Panc1 (cell line): ENCODE results near the gene CYRIA. TPM values are rescaled to one million over a fixed set of nuclear protein-coding genes. Genes with fewer than 3 reads are reported as not detected.

Source experiments
- ATAC-seq: fragments of 200-7000 bp; cut with Tn5 transposase; 2 replicates; pipeline ENCODE4 v1.9.1; 2020; ENCODE audit warnings: mild to moderate bottlenecking, moderate library complexity
- BruUV-seq: library from RNA; stranded (reverse); fragments of 400-500 nt; replicated peaks from 2 replicates; lab custom pipeline; 2021; lab: Mats Ljungman, UMichigan
- CTCF ChIA-PET: fragments of 300-600 bp; sonication (Branson Sonifier 250); formaldehyde crosslinking; loops from one replicate; lab custom pipeline; 2022; ENCODE audit warnings: antibody characterized with exemption; lab: Charles Lee
- POLR2A ChIA-PET: fragments of 300-600 bp; sonication (Branson Sonifier 250); formaldehyde crosslinking; loops from one replicate; lab custom pipeline; 2022; ENCODE audit warnings: antibody characterized with exemption; lab: Charles Lee
- DNase-seq: peaks from one replicate; pipeline ENCODE4 v3.0.0-alpha.2; 2010; ENCODE audit warnings: low read depth, low spot score
- H3K27ac ChIP-seq: 2 replicates; pipeline ENCODE4 v1.5.1; 2011; ENCODE audit warnings: mild to moderate bottlenecking, low read length, inconsistent platforms
- H3K27me3 ChIP-seq: fragments of 200-500 bp; sonication (Bioruptor generic); 2 replicates; pipeline ENCODE4 v1.6.0; 2014; ENCODE audit warnings: low read length, inconsistent platforms; ENCODE audit not compliant: control insufficient read depth, insufficient read depth
- H3K36me3 ChIP-seq: fragments of 200-500 bp; sonication (Bioruptor generic); 2 replicates; pipeline ENCODE4 v1.5.1; 2014; ENCODE audit warnings: inconsistent platforms, mild to moderate bottlenecking, low read length, moderate library complexity; ENCODE audit not compliant: control insufficient read depth, insufficient read depth
- H3K4me1 ChIP-seq: 2 replicates; pipeline ENCODE4 v1.5.1; 2011; ENCODE audit warnings: inconsistent platforms, mild to moderate bottlenecking, low read length, moderate library complexity; ENCODE audit not compliant: control insufficient read depth, insufficient read depth
- H3K4me3 ChIP-seq, 2 experiments: 2 replicates each; pipeline ENCODE4 v1.5.1; 2011 to 2012; ENCODE audit warnings: low read depth in 2 of 2, low read length in 2 of 2, mild to moderate bottlenecking in 2 of 2, inconsistent platforms in 1 of 2, moderate library complexity in 1 of 2
- H3K9me3 ChIP-seq: fragments of 200-500 bp; sonication (Bioruptor generic); 2 replicates; pipeline ENCODE4 v1.5.1; 2014; ENCODE audit warnings: low read depth, mild to moderate bottlenecking, inconsistent platforms, low read length, moderate library complexity; ENCODE audit not compliant: control insufficient read depth, insufficient read depth
- POLR2AphosphoS5 ChIP-seq: IDR thresholded peaks from 2 replicates; pipeline ENCODE4 v1.6.1; 2012; ENCODE audit warnings: mild to moderate bottlenecking, low read depth, low read length, moderate library complexity
- SIN3A ChIP-seq: IDR thresholded peaks from 2 replicates; pipeline ENCODE4 v1.6.1; 2012; ENCODE audit warnings: low read depth, mild to moderate bottlenecking, low read length, moderate library complexity, borderline replicate concordance; ENCODE audit not compliant: insufficient read depth
- TCF7L2 ChIP-seq: IDR thresholded peaks from 2 replicates; pipeline ENCODE4 v1.6.1; 2011; ENCODE audit warnings: mild to moderate bottlenecking, low read depth, low read length, inconsistent platforms
- in situ Hi-C: cut with HindIII; loops from 2 replicates; pipeline ENCODE4 v1.10.0; 2016; ENCODE audit warnings: low sequenced_read_pairs, low pct_unique_long_range_greater_than_20kb
- intact Hi-C: fragments of 100-400 bp; cut with micrococcal nuclease; formaldehyde crosslinking; loops from one replicate; pipeline ENCODE4 v1.10.0; 2022; ENCODE audit not compliant: unreplicated experiment
- total RNA-seq: library from RNA; stranded (reverse); gene quantifications from one replicate; pipeline ENCODE4 v1.2.1, GENCODE V29; 2021; ENCODE audit not compliant: unreplicated experiment
- TF ChIP-seq, protein P1 (sequence below): fragments of 450-650 bp; IDR thresholded peaks from 2 replicates; pipeline ENCODE4 v1.5.1; 2017; ENCODE audit warnings: mild to moderate bottlenecking
- TF ChIP-seq, protein P2 (sequence below), 2 experiments: IDR thresholded peaks; 2 replicates each; pipeline ENCODE4 v1.6.1; 2011 to 2012; ENCODE audit warnings: low read depth in 2 of 2, control low read depth in 1 of 2, low read length in 1 of 2, mild to moderate bottlenecking in 1 of 2, moderate library complexity in 1 of 2; ENCODE audit not compliant: insufficient read depth in 1 of 2

CYRIA gene
- total RNA-seq, 1 experiment from 2014 or later: 0.13 TPM

DNA sequence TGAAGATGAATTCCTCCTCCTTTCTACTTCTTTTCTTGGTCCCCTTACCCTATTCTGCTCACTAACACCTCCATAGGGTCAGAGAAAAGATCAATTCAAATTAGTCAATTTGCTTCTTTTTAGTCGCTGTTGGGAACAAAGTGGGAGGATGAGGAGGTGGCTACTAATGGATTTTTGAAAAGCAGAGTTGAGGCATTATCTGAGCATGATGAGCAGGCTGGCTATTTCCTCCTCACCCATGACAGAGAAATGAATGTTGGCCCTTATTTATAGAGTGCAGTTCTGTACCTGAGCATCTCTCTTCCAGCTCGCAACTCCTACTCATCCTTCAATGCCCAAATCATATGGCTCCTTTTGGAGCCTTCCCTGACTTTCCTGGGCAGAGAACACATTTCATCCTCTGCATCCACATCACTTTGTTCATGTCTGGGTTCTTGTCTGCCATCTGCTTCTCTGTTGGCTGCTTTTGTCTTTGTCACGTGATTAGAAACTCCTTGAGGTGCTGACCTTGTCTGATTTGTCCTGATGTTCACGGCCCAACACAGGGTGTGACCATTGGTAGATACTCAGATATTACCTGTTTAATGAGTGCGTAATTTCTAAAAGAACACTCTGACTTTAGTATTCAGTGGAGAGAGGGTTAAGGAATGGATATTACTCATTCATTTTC lies 45.9 kb downstream of the CYRIA start:
- TF ChIP-seq SIN3A: no peak
- TF ChIP-seq, protein P1, sequence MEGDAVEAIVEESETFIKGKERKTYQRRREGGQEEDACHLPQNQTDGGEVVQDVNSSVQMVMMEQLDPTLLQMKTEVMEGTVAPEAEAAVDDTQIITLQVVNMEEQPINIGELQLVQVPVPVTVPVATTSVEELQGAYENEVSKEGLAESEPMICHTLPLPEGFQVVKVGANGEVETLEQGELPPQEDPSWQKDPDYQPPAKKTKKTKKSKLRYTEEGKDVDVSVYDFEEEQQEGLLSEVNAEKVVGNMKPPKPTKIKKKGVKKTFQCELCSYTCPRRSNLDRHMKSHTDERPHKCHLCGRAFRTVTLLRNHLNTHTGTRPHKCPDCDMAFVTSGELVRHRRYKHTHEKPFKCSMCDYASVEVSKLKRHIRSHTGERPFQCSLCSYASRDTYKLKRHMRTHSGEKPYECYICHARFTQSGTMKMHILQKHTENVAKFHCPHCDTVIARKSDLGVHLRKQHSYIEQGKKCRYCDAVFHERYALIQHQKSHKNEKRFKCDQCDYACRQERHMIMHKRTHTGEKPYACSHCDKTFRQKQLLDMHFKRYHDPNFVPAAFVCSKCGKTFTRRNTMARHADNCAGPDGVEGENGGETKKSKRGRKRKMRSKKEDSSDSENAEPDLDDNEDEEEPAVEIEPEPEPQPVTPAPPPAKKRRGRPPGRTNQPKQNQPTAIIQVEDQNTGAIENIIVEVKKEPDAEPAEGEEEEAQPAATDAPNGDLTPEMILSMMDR: no peak
- TF ChIP-seq, protein P2, sequence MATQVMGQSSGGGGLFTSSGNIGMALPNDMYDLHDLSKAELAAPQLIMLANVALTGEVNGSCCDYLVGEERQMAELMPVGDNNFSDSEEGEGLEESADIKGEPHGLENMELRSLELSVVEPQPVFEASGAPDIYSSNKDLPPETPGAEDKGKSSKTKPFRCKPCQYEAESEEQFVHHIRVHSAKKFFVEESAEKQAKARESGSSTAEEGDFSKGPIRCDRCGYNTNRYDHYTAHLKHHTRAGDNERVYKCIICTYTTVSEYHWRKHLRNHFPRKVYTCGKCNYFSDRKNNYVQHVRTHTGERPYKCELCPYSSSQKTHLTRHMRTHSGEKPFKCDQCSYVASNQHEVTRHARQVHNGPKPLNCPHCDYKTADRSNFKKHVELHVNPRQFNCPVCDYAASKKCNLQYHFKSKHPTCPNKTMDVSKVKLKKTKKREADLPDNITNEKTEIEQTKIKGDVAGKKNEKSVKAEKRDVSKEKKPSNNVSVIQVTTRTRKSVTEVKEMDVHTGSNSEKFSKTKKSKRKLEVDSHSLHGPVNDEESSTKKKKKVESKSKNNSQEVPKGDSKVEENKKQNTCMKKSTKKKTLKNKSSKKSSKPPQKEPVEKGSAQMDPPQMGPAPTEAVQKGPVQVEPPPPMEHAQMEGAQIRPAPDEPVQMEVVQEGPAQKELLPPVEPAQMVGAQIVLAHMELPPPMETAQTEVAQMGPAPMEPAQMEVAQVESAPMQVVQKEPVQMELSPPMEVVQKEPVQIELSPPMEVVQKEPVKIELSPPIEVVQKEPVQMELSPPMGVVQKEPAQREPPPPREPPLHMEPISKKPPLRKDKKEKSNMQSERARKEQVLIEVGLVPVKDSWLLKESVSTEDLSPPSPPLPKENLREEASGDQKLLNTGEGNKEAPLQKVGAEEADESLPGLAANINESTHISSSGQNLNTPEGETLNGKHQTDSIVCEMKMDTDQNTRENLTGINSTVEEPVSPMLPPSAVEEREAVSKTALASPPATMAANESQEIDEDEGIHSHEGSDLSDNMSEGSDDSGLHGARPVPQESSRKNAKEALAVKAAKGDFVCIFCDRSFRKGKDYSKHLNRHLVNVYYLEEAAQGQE (IDR thresholded peaks at IDR 0.05; ENCODE audit: insufficient read depth in 1 of 2, low read depth in 2 of 2, low read length in 1 of 2): no peak
- TF ChIP-seq TCF7L2: no peak
- H3K9me3 ChIP-seq: no peaks in the 10 kb centered on the region
- no peaks in the 10 kb centered on the region for H3K36me3 ChIP-seq
- CTCF ChIA-PET: no interaction called here
- H3K27ac ChIP-seq: no peak overlapping the region
- BruUV-seq: no TSS peak
- no peak for ATAC-seq
- intact Hi-C loops: no loop called here
- no peaks in the 10 kb centered on the region for H3K27me3 ChIP-seq
- no peaks in the 10 kb centered on the region for H3K4me1 ChIP-seq
- in situ Hi-C loops: no loop called here
- DNase-seq: no peak
- POLR2A ChIA-PET: no interaction called here
- H3K4me3 ChIP-seq: no peak overlapping the region

DNA sequence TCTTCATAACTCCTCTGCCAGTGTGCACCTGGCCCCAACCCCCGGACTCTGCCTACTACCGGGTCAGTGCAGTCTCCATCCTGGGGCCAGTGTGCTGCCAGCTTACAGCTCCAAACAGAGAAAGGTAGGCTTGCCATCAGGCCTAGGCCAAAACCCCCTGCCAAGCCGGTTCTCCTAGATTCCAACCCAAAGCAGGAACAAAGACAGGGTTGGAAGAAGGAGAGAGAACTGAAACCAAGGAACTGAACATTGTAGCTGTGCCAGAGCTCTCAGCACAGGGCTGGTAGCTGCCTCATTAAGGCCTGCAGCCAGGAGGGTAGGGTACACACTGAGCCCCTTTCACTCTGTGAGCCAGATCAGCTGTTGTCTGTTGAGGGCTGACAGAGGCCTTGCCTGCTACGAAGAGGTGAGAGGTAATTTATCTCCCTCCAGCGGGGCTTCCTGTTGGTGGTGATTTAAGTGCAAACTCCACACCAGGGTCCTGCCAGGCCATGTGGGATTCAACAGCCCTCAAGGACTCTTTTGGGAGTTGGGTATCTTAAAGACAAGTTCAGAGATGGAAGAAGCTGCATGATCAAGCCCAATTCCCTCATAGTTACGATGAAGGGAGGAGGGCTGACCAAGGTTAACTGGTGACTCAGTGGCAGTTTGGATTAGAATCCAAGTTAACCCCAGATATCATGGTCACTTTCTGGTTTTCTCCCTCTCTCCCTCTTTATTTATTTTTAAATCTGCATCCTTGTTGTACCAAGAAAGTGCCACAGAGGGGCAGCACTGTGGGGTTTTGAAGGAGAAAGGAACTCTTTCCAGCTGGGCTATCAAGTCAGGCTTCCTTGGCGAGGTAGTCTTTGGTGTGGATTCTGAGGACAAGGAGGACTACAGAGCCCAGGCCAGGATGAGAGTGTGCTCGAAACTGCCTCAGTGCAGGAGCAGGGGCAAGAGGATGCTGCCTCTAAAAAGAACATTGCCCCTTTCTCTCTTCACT lies 48.1 kb downstream of the CYRIA start:
- POLR2A ChIA-PET: no interaction called here
- in situ Hi-C loops: no loop called here

More for the DNA sequence above, 48.1 kb downstream of the CYRIA start:
- BruUV-seq: no TSS peak
- CTCF ChIA-PET: interaction anchor here (1.1 kb wide), 1 partner anchor 139 kb away, joined by 3 read pairs; no protein-coding TSS in a partner anchor
- TF ChIP-seq, protein P1: peak; percentile 55
- TF ChIP-seq POLR2AphosphoS5: no peak
- no peak for TF ChIP-seq SIN3A
- Histone ChIP-seq H3K36me3 (no peaks in the 10 kb centered on the region), H3K9me3 (no peaks in the 10 kb centered on the region), H3K4me1 (no peaks in the 10 kb centered on the region), H3K4me3 (no peak overlapping the region), H3K27ac (no peak overlapping the region), H3K27me3 (peaks cover 8% of the 10 kb centered on the region)
- ATAC-seq (no peak), DNase-seq (no peak)
- intact Hi-C loops: no loop called here
